Stimulated activated CD4-positive, alpha-beta T cell treated with anti-CD3 and anti-CD28 coated beads, Interleukin-15, amount 100 ng/mL, for 48 hours (primary cell): ENCODE results near the gene PACC1.
"Not testable (repeated sequence)": the region's sequence is repeated elsewhere in the genome, so short reads cannot be mapped to it uniquely, and the experiment has no call there.

Experiments
- DNase-seq, 2 donors: peaks; one replicate each; pipeline ENCODE4 v3.0.0-alpha.2; 2020; ENCODE audit warnings: low read depth in 2 of 2

The PACC1 gene

GRCh38 chr1:212329105-212329504, 85.6 kb downstream of the PACC1 start:
- no peak for DNase-seq

- no peak for DNase-seq
Measured at GRCh38 chr1:212328248-212328647, 86.4 kb downstream of the PACC1 start.

GRCh38 chr1:212326541-212326940, 88.1 kb downstream of the PACC1 start:
- no peak for DNase-seq

DNA sequence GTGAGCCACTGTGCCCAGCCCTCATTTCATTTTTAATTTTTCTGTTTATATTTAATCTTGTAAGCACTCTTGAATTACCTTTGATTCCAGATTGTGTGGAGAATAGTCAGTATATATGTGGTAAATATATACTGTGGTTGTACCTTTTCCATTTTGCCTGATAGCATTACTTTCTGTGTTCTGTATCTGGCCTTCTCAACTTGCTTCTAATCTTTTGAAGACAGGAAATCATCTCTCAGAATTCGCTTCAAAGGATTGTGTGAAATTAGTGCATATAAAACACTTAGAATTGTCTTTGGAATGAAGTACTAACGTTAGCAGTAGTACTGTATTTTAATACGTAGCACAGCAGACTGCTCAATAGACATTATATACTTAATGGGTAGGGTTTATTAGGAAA, 91.6 kb downstream of the PACC1 start:
- DNase-seq: no peak

DNA sequence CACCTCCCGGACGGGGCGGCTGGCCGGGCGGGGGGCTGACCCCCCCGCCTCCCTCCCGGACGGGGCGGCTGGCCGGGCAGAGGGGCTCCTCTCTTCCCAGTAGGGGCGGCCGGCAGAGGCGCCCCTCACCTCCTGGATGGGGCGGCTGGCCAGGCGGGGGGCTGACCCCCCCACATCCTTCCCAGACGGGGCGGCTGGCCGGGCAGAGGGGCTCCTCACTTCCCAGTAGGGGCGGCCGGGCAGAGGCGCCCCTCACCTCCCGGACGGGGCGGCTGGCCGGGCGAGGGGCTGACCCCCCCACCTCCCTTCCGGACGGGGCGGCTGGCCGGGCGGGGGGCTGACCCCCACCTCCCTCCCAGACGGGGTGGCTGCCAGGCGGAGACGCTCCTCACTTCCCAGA, 93.7 kb downstream of the PACC1 start:
- not testable (repeated sequence) for DNase-seq

DNA sequence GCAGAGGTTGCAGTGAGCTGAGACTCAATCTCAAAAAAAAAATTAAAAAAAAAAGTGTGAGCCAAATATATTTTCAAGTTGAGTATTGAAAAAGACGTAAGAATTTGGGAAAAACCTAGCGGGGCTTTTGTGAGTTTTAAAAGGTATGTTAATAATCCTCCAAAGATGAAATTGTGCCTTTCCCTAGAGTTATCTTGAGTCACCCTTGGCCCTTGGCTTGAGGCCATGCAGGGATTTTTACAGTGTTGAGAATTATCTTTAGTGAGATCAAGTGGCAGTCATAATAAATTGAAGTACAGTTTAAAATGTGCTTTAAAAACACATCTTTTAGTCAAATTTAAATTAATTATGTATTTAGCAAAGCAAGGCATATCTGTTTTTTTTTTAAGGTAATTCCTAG, 96.8 kb downstream of the PACC1 start:
- DNase-seq: no peak

DNA sequence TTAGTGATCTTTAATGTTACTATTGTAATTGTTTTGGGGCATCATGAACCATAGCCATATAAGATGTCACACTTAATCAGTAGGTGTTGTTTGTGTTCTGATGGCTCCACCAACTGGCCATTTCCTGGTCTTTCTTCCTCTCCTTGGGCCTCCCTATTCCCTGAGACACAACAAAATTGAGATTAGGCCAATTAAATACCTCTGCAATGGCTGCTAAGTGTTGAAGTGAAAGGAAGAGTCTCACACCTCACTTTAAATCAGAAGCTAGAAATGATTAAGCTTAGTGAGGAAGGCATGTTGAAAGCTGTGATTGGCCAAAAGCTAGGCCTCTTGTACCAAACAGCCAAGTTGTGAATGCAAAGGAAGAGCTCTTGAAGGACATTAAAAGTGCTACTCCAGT, 98.8 kb downstream of the PACC1 start:
- no peak for DNase-seq

- DNase-seq: no peak
Measured at GRCh38 chr1:212315184-212315583, 99.5 kb downstream of the PACC1 start.
